H9 (cell line): ENCODE measurements around the gene APOB. TPM values are rescaled to one million over a fixed set of nuclear protein-coding genes. Genes with fewer than 3 reads are reported as not detected.

ENCODE experiments used
- DNase-seq: peaks from one replicate; pipeline ENCODE4 v3.0.0-alpha.2; 2017
- H2AFZ ChIP-seq: one replicate; pipeline ENCODE4 v1.6.1; 2013; ENCODE audit warnings: mild to moderate bottlenecking, low read length, control low read depth, moderate library complexity
- H2AK5ac ChIP-seq: 2 replicates; pipeline ENCODE4 v1.6.1; 2013; ENCODE audit warnings: low read length, control low read depth, mixed read lengths; ENCODE audit not compliant: insufficient read length
- H2BK120ac ChIP-seq: one replicate; pipeline ENCODE4 v1.6.1; 2013; ENCODE audit warnings: low read depth, mild to moderate bottlenecking, low read length, control low read depth, inconsistent platforms; ENCODE audit not compliant: poor library complexity, severe bottlenecking
- H2BK12ac ChIP-seq: 2 replicates; pipeline ENCODE4 v1.6.1; 2013; ENCODE audit warnings: low read length, control low read depth, mixed read lengths, low read depth; ENCODE audit not compliant: insufficient read length
- H2BK15ac ChIP-seq: 2 replicates; pipeline ENCODE4 v1.6.1; 2013; ENCODE audit warnings: low read depth, low read length, control low read depth
- H2BK20ac ChIP-seq: one replicate; pipeline ENCODE4 v1.6.1; 2013; ENCODE audit warnings: low read depth, mild to moderate bottlenecking, low read length, control low read depth, inconsistent platforms; ENCODE audit not compliant: poor library complexity, severe bottlenecking
- H2BK5ac ChIP-seq: 2 replicates; pipeline ENCODE4 v1.6.1; 2013; ENCODE audit warnings: low read length, control low read depth, mixed read lengths; ENCODE audit not compliant: insufficient read length
- H3K14ac ChIP-seq: 2 replicates; pipeline ENCODE4 v1.6.1; 2013; ENCODE audit warnings: low read length, control low read depth; ENCODE audit not compliant: insufficient read depth
- H3K18ac ChIP-seq: 2 replicates; pipeline ENCODE4 v1.6.1; 2013; ENCODE audit warnings: low read depth, mild to moderate bottlenecking, mixed read lengths, low read length, control low read depth; ENCODE audit not compliant: insufficient read length
- H3K23ac ChIP-seq: 2 replicates; pipeline ENCODE4 v1.6.1; 2013; ENCODE audit warnings: low read length, control low read depth, mixed read lengths, low read depth; ENCODE audit not compliant: insufficient read length
- H3K23me2 ChIP-seq: 2 replicates; pipeline ENCODE4 v1.6.1; 2013; ENCODE audit warnings: low read depth, mild to moderate bottlenecking, mixed read lengths, low read length, control low read depth; ENCODE audit not compliant: insufficient read length, poor library complexity, severe bottlenecking
- H3K27ac ChIP-seq: 2 replicates; pipeline ENCODE4 v1.5.1; 2013; ENCODE audit warnings: low read length, control low read depth, mixed read lengths, low read depth; ENCODE audit not compliant: insufficient read length
- H3K27me3 ChIP-seq: 2 replicates; pipeline ENCODE4 v1.6.1; 2013; ENCODE audit warnings: low read length, control low read depth, inconsistent platforms; ENCODE audit not compliant: insufficient read depth
- H3K4ac ChIP-seq: 2 replicates; pipeline ENCODE4 v1.6.1; 2013; ENCODE audit warnings: low read depth, mild to moderate bottlenecking, control low read depth, inconsistent platforms, low read length, moderate library complexity
- H3K4me1 ChIP-seq: 2 replicates; pipeline ENCODE4 v1.6.1; 2013; ENCODE audit warnings: low read length, control low read depth, inconsistent platforms; ENCODE audit not compliant: insufficient read depth
- H3K4me2 ChIP-seq: 2 replicates; pipeline ENCODE4 v1.6.1; 2013; ENCODE audit warnings: low read length, control low read depth, mixed read lengths; ENCODE audit not compliant: insufficient read length, insufficient read depth
- H3K56ac ChIP-seq: 2 replicates; pipeline ENCODE4 v1.6.1; 2013; ENCODE audit warnings: low read depth, mild to moderate bottlenecking, mixed read lengths, low read length, control low read depth; ENCODE audit not compliant: insufficient read length
- H3K79me1 ChIP-seq: 2 replicates; pipeline ENCODE4 v1.6.1; 2013; ENCODE audit warnings: low read depth, mild to moderate bottlenecking, moderate library complexity, low read length, control low read depth, inconsistent platforms; ENCODE audit not compliant: insufficient read depth, poor library complexity, severe bottlenecking
- H3K79me2 ChIP-seq: 2 replicates; pipeline ENCODE4 v1.6.1; 2013; ENCODE audit warnings: low read length, control low read depth, inconsistent platforms; ENCODE audit not compliant: insufficient read depth
- H3K9ac ChIP-seq: 2 replicates; pipeline ENCODE4 v1.6.1; 2013; ENCODE audit warnings: low read length, control low read depth, mixed read lengths; ENCODE audit not compliant: insufficient read length; ENCODE audit errors: extremely low read depth
- H3K9me3 ChIP-seq: one replicate; pipeline ENCODE4 v1.6.1; 2013; ENCODE audit warnings: low read depth, low read length, inconsistent platforms; ENCODE audit not compliant: control insufficient read depth
- H3T11ph ChIP-seq: one replicate; pipeline ENCODE4 v1.6.1; 2013; ENCODE audit warnings: mild to moderate bottlenecking, low read length, control low read depth, inconsistent platforms
- H4K20me1 ChIP-seq: one replicate; pipeline ENCODE4 v1.6.1; 2013; ENCODE audit not compliant: control insufficient read depth, insufficient read length, insufficient read depth
- H4K5ac ChIP-seq: 2 replicates; pipeline ENCODE4 v1.6.1; 2013; ENCODE audit warnings: low read depth, mild to moderate bottlenecking, mixed read lengths, low read length, control low read depth; ENCODE audit not compliant: insufficient read length
- H4K8ac ChIP-seq: replicated peaks from 2 replicates; pipeline ENCODE4 v1.6.1; 2013; ENCODE audit warnings: low read length, control low read depth, mixed read lengths, low read depth; ENCODE audit not compliant: insufficient read length
- H4K91ac ChIP-seq: 2 replicates; pipeline ENCODE4 v1.6.1; 2013; ENCODE audit warnings: low read depth, mild to moderate bottlenecking, moderate library complexity, mixed read lengths, low read length, control low read depth; ENCODE audit not compliant: insufficient read length
- H3K27ac Mint-ChIP-seq, 3 experiments: 2 replicates in 2 of 3; 3 replicates in 1 of 3; pipeline ENCODE4 v1.8.0; 2020 to 2021; ENCODE audit warnings: mixed read lengths in 3 of 3, mild to moderate bottlenecking in 1 of 3, moderate library complexity in 1 of 3
- H3K27me3 Mint-ChIP-seq: 2 replicates; pipeline ENCODE4 v1.8.0; 2021; ENCODE audit warnings: low read depth, mild to moderate bottlenecking, moderate library complexity, mixed read lengths
- H3K36me3 Mint-ChIP-seq, 3 experiments: 2 replicates in 2 of 3; 3 replicates in 1 of 3; pipeline ENCODE4 v1.8.0; 2020 to 2021; ENCODE audit warnings: low read depth in 3 of 3, mixed read lengths in 3 of 3; ENCODE audit not compliant: insufficient read depth in 1 of 3
- H3K4me1 Mint-ChIP-seq, 2 experiments: 2 replicates each; pipeline ENCODE4 v1.8.0; 2020; ENCODE audit warnings: mixed read lengths in 2 of 2
- H3K4me3 Mint-ChIP-seq, 2 experiments: 2 replicates in 1 of 2; 3 replicates in 1 of 2; pipeline ENCODE4 v1.8.0; 2020 to 2021; ENCODE audit warnings: mild to moderate bottlenecking in 2 of 2, mixed read lengths in 2 of 2, moderate library complexity in 1 of 2
- H3K9me3 Mint-ChIP-seq, 2 experiments: 2 replicates in 1 of 2; 3 replicates in 1 of 2; pipeline ENCODE4 v1.8.0; 2020; ENCODE audit warnings: mild to moderate bottlenecking in 2 of 2, mixed read lengths in 2 of 2, moderate library complexity in 1 of 2
- WGBS: extraction: QIAGEN DNeasy Blood & Tissue Kit; methylation state at CpG from one replicate; pipeline ENCODE4 v1.1.7; 2013; ENCODE audit warnings: missing lambda C conversion rate, low lambda C conversion rate, mixed read lengths; ENCODE audit not compliant: insufficient read length; ENCODE audit errors: extremely low coverage; 5-methylcytosine and 5-hydroxymethylcytosine counted together
- total RNA-seq: library from RNA; stranded (reverse); gene quantifications from 2 replicates; pipeline ENCODE4 v1.2.1, GENCODE V29; 2021
- TF ChIP-seq, protein P1 (sequence below): fragments of 200-600 bp; sonication (generic); conservative IDR thresholded peaks from 3 replicates; pipeline ENCODE4 v1.8.0; 2021; ENCODE audit warnings: antibody characterized with exemption, mild to moderate bottlenecking

The APOB gene
- total RNA-seq, 1 experiment from 2014 or later = 0.26 TPM

DNA sequence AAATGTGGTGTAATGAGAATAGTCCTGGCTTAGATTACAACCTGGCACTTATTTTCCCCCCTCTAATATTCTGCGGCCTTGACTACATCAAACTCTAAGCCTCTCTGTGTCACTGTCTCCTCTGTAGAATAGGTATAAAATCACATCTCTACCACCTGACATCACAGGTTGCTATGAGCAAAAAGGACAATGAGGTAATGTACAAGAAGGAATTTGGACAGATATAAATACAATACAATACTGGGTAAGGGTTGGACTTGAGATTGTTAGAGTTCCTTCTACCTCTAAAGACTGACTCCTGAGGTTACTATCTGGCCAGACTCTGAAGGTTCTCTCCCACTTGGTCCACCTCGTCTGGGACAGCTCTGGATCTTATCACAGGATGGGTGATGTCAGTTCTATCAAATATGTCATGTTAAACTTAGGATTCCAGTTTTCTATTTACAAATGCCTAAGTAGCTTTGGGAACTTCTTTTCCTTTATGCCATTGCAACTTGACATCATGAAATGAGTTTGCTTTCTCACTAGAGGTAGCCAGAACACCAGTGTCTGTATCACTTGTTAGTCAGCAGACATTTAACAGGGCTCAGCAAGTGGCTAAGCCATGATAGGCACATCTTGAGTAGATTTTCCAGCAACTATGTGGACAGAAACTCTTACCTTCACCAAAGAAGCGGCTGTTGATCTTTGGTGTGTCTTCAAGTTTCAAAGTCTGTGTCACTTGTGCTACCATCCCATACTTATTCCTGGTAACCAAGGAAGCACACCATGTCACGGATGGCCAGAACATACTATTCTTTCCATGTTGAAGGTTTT, 9.5 kb downstream of the APOB start:
- H4K5ac ChIP-seq = no peak overlapping the region
- H3K23ac ChIP-seq = no peak overlapping the region
- DNase-seq = no peak

More for the DNA sequence above, 9.5 kb downstream of the APOB start:
- Histone ChIP-seq H3K18ac (no peak overlapping the region), H3K56ac (no peak overlapping the region), H4K8ac (no peak overlapping the region), H3K9ac (no peak overlapping the region), H2BK12ac (no peak overlapping the region), H2AK5ac (no peak overlapping the region), H3T11ph (no peak overlapping the region), H4K91ac (no peak overlapping the region), H3K27me3 (no peaks in the 10 kb centered on the region), H2BK15ac (no peak overlapping the region), H2BK120ac (no peak overlapping the region), H3K4ac (no peak overlapping the region), H3K14ac (no peak overlapping the region), H3K9me3 (no peaks in the 10 kb centered on the region), H3K4me1 (no peaks in the 10 kb centered on the region), H3K79me2 (no peaks in the 10 kb centered on the region), H3K27ac (no peak overlapping the region), H3K4me2 (no peak overlapping the region), H3K23me2 (no peaks in the 10 kb centered on the region), H2BK5ac (no peak overlapping the region), H3K79me1 (no peaks in the 10 kb centered on the region), H4K20me1 (no peaks in the 10 kb centered on the region), H2AFZ (no peak overlapping the region), H2BK20ac (no peak overlapping the region)
- H3K27ac Mint-ChIP-seq = no peak overlapping the region
- H3K9me3 Mint-ChIP-seq = no peaks in the 10 kb centered on the region; a peak in 1 of 5 replicates
- TF ChIP-seq, protein P1, sequence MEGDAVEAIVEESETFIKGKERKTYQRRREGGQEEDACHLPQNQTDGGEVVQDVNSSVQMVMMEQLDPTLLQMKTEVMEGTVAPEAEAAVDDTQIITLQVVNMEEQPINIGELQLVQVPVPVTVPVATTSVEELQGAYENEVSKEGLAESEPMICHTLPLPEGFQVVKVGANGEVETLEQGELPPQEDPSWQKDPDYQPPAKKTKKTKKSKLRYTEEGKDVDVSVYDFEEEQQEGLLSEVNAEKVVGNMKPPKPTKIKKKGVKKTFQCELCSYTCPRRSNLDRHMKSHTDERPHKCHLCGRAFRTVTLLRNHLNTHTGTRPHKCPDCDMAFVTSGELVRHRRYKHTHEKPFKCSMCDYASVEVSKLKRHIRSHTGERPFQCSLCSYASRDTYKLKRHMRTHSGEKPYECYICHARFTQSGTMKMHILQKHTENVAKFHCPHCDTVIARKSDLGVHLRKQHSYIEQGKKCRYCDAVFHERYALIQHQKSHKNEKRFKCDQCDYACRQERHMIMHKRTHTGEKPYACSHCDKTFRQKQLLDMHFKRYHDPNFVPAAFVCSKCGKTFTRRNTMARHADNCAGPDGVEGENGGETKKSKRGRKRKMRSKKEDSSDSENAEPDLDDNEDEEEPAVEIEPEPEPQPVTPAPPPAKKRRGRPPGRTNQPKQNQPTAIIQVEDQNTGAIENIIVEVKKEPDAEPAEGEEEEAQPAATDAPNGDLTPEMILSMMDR = no peak
- no peaks in the 10 kb centered on the region for H3K4me1 Mint-ChIP-seq
- no CpG with 5 or more reads among the region's 4 CpGs for WGBS
- H3K4me3 Mint-ChIP-seq = no peak overlapping the region
- peaks cover 6% of the 10 kb centered on the region for H3K27me3 Mint-ChIP-seq
- no peaks in the 10 kb centered on the region for H3K36me3 Mint-ChIP-seq
